Retinal pigment epithelial cell (primary cell): ENCODE results near the gene CFAP90.

Source experiments
- DNase-seq: peaks from one replicate; pipeline ENCODE4 v3.0.0-alpha.2; 2010; ENCODE audit warnings: low read depth
- H3K4me3 ChIP-seq: 2 replicates; pipeline ENCODE4 v1.5.1; 2011; ENCODE audit warnings: mild to moderate bottlenecking, low read length, control low read depth, moderate library complexity
- CTCF ChIP-seq: conservative IDR thresholded peaks from 2 replicates; pipeline ENCODE4 v1.5.1; 2011; ENCODE audit warnings: low read depth, low read length, control low read depth, inconsistent platforms

Gene CFAP90

GRCh38 chr5:7868773-7869473, 18.0 kb upstream of the CFAP90 start, which contains the start of the genes FASTKD3 and MTRR:
Gene FASTKD3 (minus strand): TSS chr5:7869031. CDS start chr5:7868083, 948 bp downstream.
Gene MTRR (plus strand): TSS chr5:7869148. CDS start chr5:7870795, 1,647 bp downstream.
- no peak for TF ChIP-seq CTCF
- DNase-seq, result peak; percentile 81
- peak within 1 kb of the TSS; percentile 82 for H3K4me3 ChIP-seq

- no peak for TF ChIP-seq CTCF
- DNase-seq, result no peak
- peak overlapping the region; percentile 82 for H3K4me3 ChIP-seq
Measured at GRCh38 chr5:7868427-7868772, 17.5 kb upstream of the CFAP90 start.

GRCh38 chr5:7867260-7867659, 16.3 kb upstream of the CFAP90 start:
- DNase-seq, result no peak
- H3K4me3 ChIP-seq, result no peak overlapping the region
- no peak for TF ChIP-seq CTCF

- no peak for DNase-seq
- H3K4me3 ChIP-seq, result no peak overlapping the region
- TF ChIP-seq CTCF, result no peak
Measured at GRCh38 chr5:7866196-7866595, 15.3 kb upstream of the CFAP90 start.

- no peak for TF ChIP-seq CTCF
- H3K4me3 ChIP-seq, result no peak overlapping the region
- DNase-seq, result no peak
Measured at GRCh38 chr5:7857926-7858632, 7.1 kb upstream of the CFAP90 start.

- H3K4me3 ChIP-seq, result no peak overlapping the region
- no peak for DNase-seq
- TF ChIP-seq CTCF, result no peak
Measured at GRCh38 chr5:7857361-7857760, 6.4 kb upstream of the CFAP90 start.

GRCh38 chr5:7856855-7857254, 5.9 kb upstream of the CFAP90 start:
- no peak overlapping the region for H3K4me3 ChIP-seq
- TF ChIP-seq CTCF, result peak; percentile 87
- DNase-seq, result no peak
